Cardiac muscle cell (in vitro differentiated cells and primary cell): ENCODE results near the gene ZNF146. TPM values are rescaled to one million over a fixed set of nuclear protein-coding genes. Genes with fewer than 3 reads are reported as not detected.

ENCODE experiments used
- DNase-seq, 2 donors: peaks; one replicate each; pipeline versions ENCODE4 v3.0.0 to v3.0.0-alpha.2; 2010 to 2017; ENCODE audit warnings: low read depth in 1 of 2, low spot score in 1 of 2
- H3K27ac ChIP-seq: fragments of 200-600 bp; sonication (generic); 2 replicates; pipeline ENCODE4 v1.5.1; 2016
- H3K27me3 ChIP-seq: fragments of 200-600 bp; sonication (generic); 2 replicates; pipeline ENCODE4 v1.6.0; 2016; ENCODE audit warnings: control low read depth
- H3K36me3 ChIP-seq: fragments of 200-600 bp; sonication (generic); 2 replicates; pipeline ENCODE4 v1.5.1; 2016; ENCODE audit warnings: control low read depth
- H3K4me1 ChIP-seq: fragments of 200-600 bp; sonication (generic); 2 replicates; pipeline ENCODE4 v1.8.1; 2017; ENCODE audit warnings: low read depth, mild to moderate bottlenecking, mixed run types
- H3K4me3 ChIP-seq: fragments of 200-600 bp; sonication (generic); 2 replicates; pipeline ENCODE4 v1.5.1; 2016; ENCODE audit warnings: mild to moderate bottlenecking
- H3K9me3 ChIP-seq: fragments of 200-600 bp; sonication (generic); 2 replicates; pipeline ENCODE4 v1.5.1; 2017; ENCODE audit warnings: low read depth, mild to moderate bottlenecking, control low read depth
- CTCF ChIP-seq: IDR thresholded peaks from 2 replicates; pipeline ENCODE4 v1.5.1; 2012; ENCODE audit warnings: low read depth, mild to moderate bottlenecking, low read length
- polyA plus RNA-seq: library from polyadenylated mRNA; unstranded; fragments of >200 nt; fragmentation: Nextera tagmentation; extraction: Ambion mirVana; gene quantifications from 2 replicates; pipeline ENCODE4 v1.2.1, GENCODE V29; 2016
- total RNA-seq: library from RNA; depleted of rRNA; stranded (reverse); fragments of >200 nt; gene quantifications from 2 replicates; pipeline ENCODE4 v1.2.3, GENCODE V29; 2016

ZNF146 gene
- total and polyA plus RNA-seq, 2 experiments from 2014 or later, result 39.8 to 83.4 TPM

DNA sequence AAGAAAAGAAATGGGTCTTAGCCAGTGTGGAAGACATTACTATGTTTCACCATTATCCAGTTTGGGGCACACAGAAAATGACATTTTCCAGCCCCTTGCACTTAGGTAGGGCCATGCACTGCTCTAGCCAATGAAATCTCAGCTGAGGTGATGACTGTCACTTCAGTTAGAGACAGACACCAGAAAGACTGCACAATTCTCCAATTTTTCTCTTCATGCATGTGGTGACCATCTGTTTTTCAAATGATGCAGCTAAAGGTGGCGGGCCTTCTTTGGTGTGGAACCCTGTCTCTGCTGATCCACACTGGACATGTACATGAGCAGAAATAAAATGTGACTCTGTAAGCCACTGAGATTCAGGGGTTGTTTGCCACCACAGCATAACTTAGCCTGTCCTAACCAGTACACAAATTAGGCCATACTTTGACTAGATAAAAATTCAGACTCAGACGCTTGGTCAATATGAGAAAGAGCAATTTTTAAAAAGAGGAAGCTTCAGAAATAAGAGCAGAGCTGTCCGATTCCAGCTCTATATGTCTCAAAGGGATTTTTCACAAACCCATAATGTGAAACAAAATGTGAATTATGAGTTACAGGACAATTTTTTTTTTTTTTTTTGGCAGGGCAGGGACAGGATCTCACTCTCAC lies 7.2 kb upstream of the ZNF146 start:
- Histone ChIP-seq H3K27me3 (no peaks in the 10 kb centered on the region), H3K4me3 (no peak overlapping the region), H3K4me1 (no peaks in the 10 kb centered on the region), H3K36me3 (no peaks in the 10 kb centered on the region), H3K9me3 (no peaks in the 10 kb centered on the region), H3K27ac (no peak overlapping the region)
- no peak for TF ChIP-seq CTCF
- DNase-seq, result no peak

DNA sequence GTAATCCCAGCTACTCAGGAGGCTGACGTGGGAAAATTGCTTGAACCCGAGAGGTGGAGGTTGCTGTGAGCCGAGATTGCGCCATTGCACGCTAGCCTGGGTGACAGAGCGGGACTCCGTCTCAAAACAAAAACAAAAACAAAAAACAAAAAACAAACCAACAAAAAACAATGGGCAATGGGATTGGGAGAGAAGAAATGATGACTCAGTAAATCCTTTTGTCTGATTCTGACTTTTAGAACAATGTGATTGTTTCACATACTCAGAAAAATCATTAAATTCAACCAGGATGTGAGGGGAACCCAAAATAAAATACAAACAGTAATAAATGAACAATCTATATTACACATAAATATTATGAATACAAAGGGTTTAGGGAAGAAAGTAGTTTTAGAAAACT lies 5.5 kb upstream of the ZNF146 start:
- Histone ChIP-seq H3K4me1 (no peaks in the 10 kb centered on the region), H3K9me3 (no peaks in the 10 kb centered on the region), H3K36me3 (no peaks in the 10 kb centered on the region), H3K27ac (no peak overlapping the region), H3K4me3 (no peak overlapping the region), H3K27me3 (no peaks in the 10 kb centered on the region)
- no peak for TF ChIP-seq CTCF
- DNase-seq, result no peak

GRCh38 chr19:36210497-36210896 lies 4.4 kb upstream of the ZNF146 start:
- Histone ChIP-seq H3K36me3 (no peaks in the 10 kb centered on the region), H3K9me3 (no peaks in the 10 kb centered on the region), H3K27ac (no peak overlapping the region), H3K4me1 (no peaks in the 10 kb centered on the region), H3K27me3 (no peaks in the 10 kb centered on the region), H3K4me3 (no peak overlapping the region)
- peak in 1 of 2 donors; percentile 31 for DNase-seq
- no peak for TF ChIP-seq CTCF

DNA sequence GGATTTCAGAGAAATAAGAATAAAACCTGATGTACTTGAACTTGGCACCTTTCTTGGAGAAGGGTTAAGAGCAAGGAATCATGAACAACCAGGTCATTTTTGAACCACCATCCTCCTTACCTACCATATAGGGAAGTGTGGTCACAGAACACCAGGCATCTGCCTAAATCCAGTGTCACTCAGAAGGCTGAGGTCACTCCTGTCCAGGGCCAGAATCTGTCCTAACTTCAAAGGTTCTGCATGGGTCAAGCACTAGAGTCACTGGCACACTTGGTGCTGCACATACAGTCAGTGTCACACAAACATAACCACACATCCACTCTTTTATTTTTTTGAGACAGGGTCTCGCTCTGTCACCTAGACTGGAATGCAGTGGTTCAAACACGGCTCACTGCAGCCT lies 2.0 kb upstream of the ZNF146 start:
- Histone ChIP-seq H3K4me1 (no peaks in the 10 kb centered on the region), H3K36me3 (no peaks in the 10 kb centered on the region)
- TF ChIP-seq CTCF, result no peak

DNA sequence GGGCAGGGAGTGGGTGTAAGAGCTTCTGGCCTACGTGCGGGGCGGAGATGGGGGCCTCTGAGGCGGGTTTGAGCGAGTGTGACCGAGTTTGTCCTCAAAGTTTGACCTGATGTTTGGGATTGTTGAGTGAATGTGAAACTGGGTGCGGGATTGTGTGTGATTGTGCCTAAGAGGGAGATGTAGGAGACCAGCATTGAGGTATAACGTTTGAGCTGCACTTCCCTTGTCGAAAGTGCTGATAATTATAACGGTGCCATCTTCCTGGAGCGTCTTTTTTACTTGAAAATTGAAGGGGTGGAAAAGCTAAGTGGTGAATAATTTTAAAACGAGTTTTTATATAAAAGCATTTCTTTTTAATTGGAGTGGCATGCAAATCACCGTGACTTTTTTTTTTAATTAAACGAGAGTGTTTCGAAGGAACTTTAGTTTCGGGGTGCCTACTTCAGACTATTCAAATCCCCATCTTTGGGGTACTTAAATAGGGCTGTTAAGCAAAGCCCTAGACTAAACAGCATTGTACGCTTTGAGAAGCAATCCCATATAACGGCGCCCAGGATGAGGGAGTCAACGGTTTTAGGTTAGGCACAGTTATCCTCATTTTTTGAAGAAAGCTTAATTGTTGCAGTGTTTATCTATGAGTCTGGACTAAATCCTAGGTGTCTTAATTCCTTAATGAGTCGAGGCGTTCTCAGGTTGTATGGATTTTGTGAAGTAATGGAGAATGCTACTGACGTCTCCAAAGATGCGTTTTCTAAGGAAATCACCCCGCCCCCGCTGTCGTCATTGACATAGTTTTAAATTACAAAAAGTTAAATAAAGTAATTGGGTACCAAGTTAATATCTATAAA lies 594 bp downstream of the ZNF146 start:
- Histone ChIP-seq H3K36me3 (peaks cover 8% of the 10 kb centered on the region), H3K9me3 (no peaks in the 10 kb centered on the region), H3K27me3 (no peaks in the 10 kb centered on the region), H3K27ac (peak overlapping the region; percentile 97), H3K4me1 (no peaks in the 10 kb centered on the region), H3K4me3 (peak overlapping the region; percentile 60)
- TF ChIP-seq CTCF, result no peak
- DNase-seq, result peak; percentile 17 to 60

More for the DNA sequence above, 2.0 kb upstream of the ZNF146 start:
- Histone ChIP-seq H3K4me3 (no peak overlapping the region), H3K9me3 (no peaks in the 10 kb centered on the region), H3K27me3 (no peaks in the 10 kb centered on the region), H3K27ac (no peak overlapping the region)
- DNase-seq, result no peak
